ENCODE results near the gene TMEM135. TPM values are rescaled to one million over a fixed set of nuclear protein-coding genes. Genes with fewer than 3 reads are reported as not detected.

TMEM135 gene
- total RNA-seq, 1 experiment from 2014 or later: 12.6 TPM

GRCh38 chr11:87110443-87111131 lies 72.9 kb downstream of the TMEM135 start:
- BruUV-seq (replicated peaks): no TSS peak
- Mint-ChIP-seq H3K4me3 (ENCODE audit: low read depth, unreplicated experiment) (no peak overlapping the region), H3K4me1 (ENCODE audit: low read depth, unreplicated experiment) (no peaks in the 10 kb centered on the region), H3K27me3 (ENCODE audit: unreplicated experiment) (no peaks in the 10 kb centered on the region), H3K36me3 (ENCODE audit: insufficient read depth, unreplicated experiment) (no peaks in the 10 kb centered on the region), H3K27ac (ENCODE audit: unreplicated experiment) (no peak overlapping the region), H3K9me3 (ENCODE audit: low read depth, unreplicated experiment) (no peaks in the 10 kb centered on the region)
- no peak for TF ChIP-seq CTCF (IDR thresholded peaks at IDR 0.05; ENCODE audit: unreplicated experiment)
- CTCF ChIA-PET: interaction anchor here (0.7 kb wide), 2 partner anchors 13 to 706 kb away, joined by 3 to 4 read pairs; no protein-coding TSS in a partner anchor
- intact Hi-C loops (cut with micrococcal nuclease; ENCODE audit: unreplicated experiment): no loop called here
- DNase-seq: no peak

DNA sequence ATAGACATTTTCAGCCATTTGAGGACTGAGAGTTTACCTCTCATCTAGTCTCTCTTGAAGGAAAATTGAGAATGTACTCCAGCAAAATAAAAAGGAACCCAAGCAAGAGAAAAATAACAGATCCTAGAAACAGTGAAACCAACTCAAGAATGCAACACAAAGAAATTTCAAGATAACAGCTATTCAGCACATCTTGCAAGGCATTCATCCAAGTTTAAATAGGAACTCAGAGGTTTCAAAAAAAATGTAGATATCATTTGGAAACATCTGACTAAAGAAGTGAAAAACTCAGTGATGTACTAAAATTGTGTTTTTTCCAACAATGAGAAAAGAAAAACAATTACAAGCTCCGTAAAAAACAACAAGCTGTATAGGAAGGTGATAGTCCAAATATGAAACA lies 76.4 kb downstream of the TMEM135 start:
- BruUV-seq (replicated peaks): no TSS peak
- Mint-ChIP-seq H3K36me3 (ENCODE audit: insufficient read depth, unreplicated experiment) (no peaks in the 10 kb centered on the region), H3K27me3 (ENCODE audit: unreplicated experiment) (no peaks in the 10 kb centered on the region), H3K4me1 (ENCODE audit: low read depth, unreplicated experiment) (no peaks in the 10 kb centered on the region), H3K9me3 (ENCODE audit: low read depth, unreplicated experiment) (no peaks in the 10 kb centered on the region), H3K27ac (ENCODE audit: unreplicated experiment) (no peak overlapping the region), H3K4me3 (ENCODE audit: low read depth, unreplicated experiment) (no peak overlapping the region)
- intact Hi-C loops (cut with micrococcal nuclease; ENCODE audit: unreplicated experiment): no loop called here
- no peak for TF ChIP-seq CTCF (IDR thresholded peaks at IDR 0.05; ENCODE audit: unreplicated experiment)
- no peak for DNase-seq
- CTCF ChIA-PET: no interaction called here

DNA sequence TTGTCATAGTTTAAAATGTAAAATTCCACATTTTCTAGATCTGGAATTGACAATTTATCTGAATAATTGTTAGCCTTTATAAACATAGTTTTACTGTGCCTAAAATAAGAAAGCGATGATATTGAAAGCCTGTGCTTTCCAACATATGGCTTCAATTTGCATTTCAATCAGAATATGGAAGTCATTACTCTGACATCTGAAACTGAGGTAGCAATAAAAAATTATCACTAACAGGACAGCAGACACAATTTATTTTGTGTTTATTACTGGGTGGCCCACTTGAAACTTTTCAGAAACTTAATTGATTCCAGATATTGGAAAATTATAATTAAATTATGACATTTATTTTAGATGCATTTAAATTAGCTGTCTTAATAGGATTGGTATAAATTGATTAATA lies 78.5 kb downstream of the TMEM135 start:
- no peaks in the 10 kb centered on the region for H3K9me3 Mint-ChIP-seq (ENCODE audit: low read depth, unreplicated experiment)
- H3K27me3 Mint-ChIP-seq (ENCODE audit: unreplicated experiment): no peaks in the 10 kb centered on the region
- no peak overlapping the region for H3K4me3 Mint-ChIP-seq (ENCODE audit: low read depth, unreplicated experiment)
- CTCF ChIA-PET: no interaction called here
- no peak overlapping the region for H3K27ac Mint-ChIP-seq (ENCODE audit: unreplicated experiment)
- intact Hi-C loops (cut with micrococcal nuclease; ENCODE audit: unreplicated experiment): no loop called here
- TF ChIP-seq CTCF (IDR thresholded peaks at IDR 0.05; ENCODE audit: unreplicated experiment): no peak
- H3K36me3 Mint-ChIP-seq (ENCODE audit: insufficient read depth, unreplicated experiment): no peaks in the 10 kb centered on the region
- no peak for DNase-seq
- BruUV-seq (replicated peaks): no TSS peak
- no peaks in the 10 kb centered on the region for H3K4me1 Mint-ChIP-seq (ENCODE audit: low read depth, unreplicated experiment)

GRCh38 chr11:87120937-87121336 lies 83.2 kb downstream of the TMEM135 start:
- intact Hi-C loops (cut with micrococcal nuclease; ENCODE audit: unreplicated experiment): no loop called here
- CTCF ChIA-PET: no interaction called here
- BruUV-seq (replicated peaks): no TSS peak
- Mint-ChIP-seq H3K27ac (ENCODE audit: unreplicated experiment) (no peak overlapping the region), H3K4me3 (ENCODE audit: low read depth, unreplicated experiment) (no peak overlapping the region), H3K4me1 (ENCODE audit: low read depth, unreplicated experiment) (no peaks in the 10 kb centered on the region), H3K27me3 (ENCODE audit: unreplicated experiment) (no peaks in the 10 kb centered on the region), H3K36me3 (ENCODE audit: insufficient read depth, unreplicated experiment) (no peaks in the 10 kb centered on the region), H3K9me3 (ENCODE audit: low read depth, unreplicated experiment) (no peaks in the 10 kb centered on the region)
- no peak for TF ChIP-seq CTCF (IDR thresholded peaks at IDR 0.05; ENCODE audit: unreplicated experiment)
- DNase-seq: no peak
